PC-3 (cell line): ENCODE measurements around the gene PARM1. TPM values are rescaled to one million over a fixed set of nuclear protein-coding genes. Genes with fewer than 3 reads are reported as not detected.

Experiments used
- ATAC-seq: fragments of 200-7000 bp; cut with Tn5 transposase; 2 replicates; pipeline ENCODE4 v1.9.1; 2020; ENCODE audit warnings: mild to moderate bottlenecking, moderate library complexity
- BruUV-seq: library from RNA; stranded (reverse); fragments of 400-500 nt; replicated peaks from 2 replicates; lab custom pipeline; 2021; lab: Mats Ljungman, UMichigan
- CTCF ChIA-PET: fragments of 300-600 bp; sonication (Branson Sonifier 250); formaldehyde crosslinking; loops from one replicate; lab custom pipeline; 2022; ENCODE audit warnings: antibody characterized with exemption; lab: Charles Lee
- POLR2A ChIA-PET: fragments of 300-600 bp; sonication (Branson Sonifier 250); formaldehyde crosslinking; loops from one replicate; lab custom pipeline; 2022; ENCODE audit warnings: antibody characterized with exemption; ENCODE audit not compliant: unreplicated experiment; lab: Charles Lee
- DNase-seq: peaks from one replicate; pipeline ENCODE4 v3.0.0-alpha.2; 2015
- H2AFZ ChIP-seq: fragments of 300-600 bp; sonication (generic); 2 replicates; pipeline ENCODE4 v1.6.0; 2016; ENCODE audit warnings: antibody characterized with exemption, low read length
- H3F3A ChIP-seq: fragments of 300-600 bp; sonication (generic); one replicate; pipeline ENCODE4 v1.6.0; 2017; ENCODE audit warnings: antibody characterized with exemption, low read length, control low read depth, mild to moderate bottlenecking; ENCODE audit not compliant: unreplicated experiment
- H3K27ac ChIP-seq: fragments of 300-600 bp; sonication (generic); 2 replicates; pipeline ENCODE4 v1.5.1; 2016; ENCODE audit warnings: mild to moderate bottlenecking, low read length
- H3K27me3 ChIP-seq: fragments of 300-600 bp; sonication (generic); 2 replicates; pipeline ENCODE4 v1.6.1; 2016; ENCODE audit warnings: low read length, mixed read lengths
- H3K36me3 ChIP-seq: fragments of 300-600 bp; sonication (generic); 2 replicates; pipeline ENCODE4 v1.6.1; 2016; ENCODE audit warnings: low read depth, mixed run types, low read length, mixed read lengths
- H3K4me1 ChIP-seq: fragments of 300-600 bp; sonication (generic); 2 replicates; pipeline ENCODE4 v1.5.1; 2016; ENCODE audit warnings: low read length; ENCODE audit not compliant: insufficient read depth
- H3K4me2 ChIP-seq: fragments of 300-600 bp; sonication (generic); 2 replicates; pipeline ENCODE4 v1.6.0; 2016; ENCODE audit warnings: low read length
- H3K4me3 ChIP-seq: fragments of 300-600 bp; sonication (generic); 2 replicates; pipeline ENCODE4 v1.5.1; 2016; ENCODE audit warnings: mild to moderate bottlenecking, low read length, mixed read lengths
- H3K79me2 ChIP-seq: fragments of 300-600 bp; sonication (generic); 2 replicates; pipeline ENCODE4 v1.6.1; 2017; ENCODE audit warnings: low read length, mixed read lengths
- H3K9ac ChIP-seq: fragments of 300-600 bp; sonication (generic); 2 replicates; pipeline ENCODE4 v1.6.0; 2016; ENCODE audit warnings: mild to moderate bottlenecking, low read length
- H3K9me2 ChIP-seq: fragments of 300-600 bp; sonication (generic); replicated peaks from 2 replicates; pipeline ENCODE4 v1.6.1; 2016; ENCODE audit warnings: mixed run types, low read length, mixed read lengths
- H3K9me3 ChIP-seq: fragments of 300-600 bp; sonication (generic); 2 replicates; pipeline ENCODE4 v1.6.1; 2016; ENCODE audit warnings: low read length, mixed read lengths
- H4K20me1 ChIP-seq: fragments of 300-600 bp; sonication (generic); 2 replicates; pipeline ENCODE4 v1.6.1; 2016; ENCODE audit warnings: low read length, mixed read lengths
- CTCF ChIP-seq: fragments of 300-600 bp; sonication (generic); conservative IDR thresholded peaks from 2 replicates; pipeline ENCODE4 v1.5.1; 2017; ENCODE audit warnings: antibody characterized with exemption, low read depth, mild to moderate bottlenecking, low read length
- EZH2 ChIP-seq: fragments of 300-600 bp; sonication (generic); IDR thresholded peaks from one replicate; pipeline ENCODE4 v1.6.1; 2017; ENCODE audit warnings: antibody characterized with exemption, mild to moderate bottlenecking, low read length; ENCODE audit not compliant: unreplicated experiment
- EZH2phosphoT487 ChIP-seq: fragments of 300-600 bp; sonication (generic); IDR thresholded peaks from 2 replicates; pipeline ENCODE4 v1.6.1; 2018; ENCODE audit warnings: mild to moderate bottlenecking, antibody characterized with exemption, low read length, borderline replicate concordance
- intact Hi-C: fragments of 100-400 bp; cut with micrococcal nuclease; formaldehyde crosslinking; loops from 2 replicates; pipeline ENCODE4 v1.9.0; 2023
- total RNA-seq: library from RNA; depleted of rRNA; stranded (reverse); fragments of >200 nt; gene quantifications from 2 replicates; pipeline ENCODE4 v1.2.3, GENCODE V29; 2014

The PARM1 gene
- total RNA-seq, 1 experiment from 2014 or later, result 2.9 TPM

- H3K27ac ChIP-seq, result no peak overlapping the region
- no peaks in the 10 kb centered on the region for H3K4me1 ChIP-seq
- DNase-seq, result no peak
- no peaks in the 10 kb centered on the region for H3K79me2 ChIP-seq
- no peak overlapping the region for H3K9ac ChIP-seq
- H3K4me3 ChIP-seq, result no peak overlapping the region
- H3K9me3 ChIP-seq, result no peaks in the 10 kb centered on the region
- no peaks in the 10 kb centered on the region for H3K27me3 ChIP-seq
- no peaks in the 10 kb centered on the region for H4K20me1 ChIP-seq
- ChIA-PET POLR2A (no interaction called here), CTCF (no interaction called here)
- intact Hi-C loops, result no loop called here
- no peak overlapping the region for H3K4me2 ChIP-seq
- no peak overlapping the region for H2AFZ ChIP-seq
- no peak for TF ChIP-seq EZH2phosphoT487
- TF ChIP-seq CTCF, result no peak
- no peak for TF ChIP-seq EZH2
- no peaks in the 10 kb centered on the region for H3K36me3 ChIP-seq
- no peaks in the 10 kb centered on the region for H3K9me2 ChIP-seq
- no peaks in the 10 kb centered on the region for H3F3A ChIP-seq
- no TSS peak for BruUV-seq
- no peak for ATAC-seq
Observed at GRCh38 chr4:74886484-74886883, 46.4 kb upstream of the PARM1 start.

GRCh38 chr4:74890341-74890740 lies 42.6 kb upstream of the PARM1 start:
- Histone ChIP-seq H3K9me3 (no peaks in the 10 kb centered on the region), H3K4me1 (no peaks in the 10 kb centered on the region), H3K27ac (no peak overlapping the region), H2AFZ (no peak overlapping the region), H4K20me1 (no peaks in the 10 kb centered on the region), H3K4me2 (no peak overlapping the region), H3K4me3 (no peak overlapping the region), H3K36me3 (no peaks in the 10 kb centered on the region), H3K9ac (no peak overlapping the region), H3K79me2 (no peaks in the 10 kb centered on the region), H3F3A (no peaks in the 10 kb centered on the region), H3K27me3 (no peaks in the 10 kb centered on the region), H3K9me2 (no peaks in the 10 kb centered on the region)
- ChIA-PET CTCF (no interaction called here), POLR2A (no interaction called here)
- BruUV-seq, result no TSS peak
- no peak for ATAC-seq
- TF ChIP-seq EZH2 (no peak), CTCF (no peak), EZH2phosphoT487 (no peak)
- intact Hi-C loops, result no loop called here
- no peak for DNase-seq

GRCh38 chr4:74891037-74891436 lies 41.9 kb upstream of the PARM1 start:
- no peak for ATAC-seq
- ChIA-PET POLR2A (no interaction called here), CTCF (no interaction called here)
- Histone ChIP-seq H3K4me3 (no peak overlapping the region), H3K27ac (no peak overlapping the region), H3K9me3 (no peaks in the 10 kb centered on the region), H3K4me1 (no peaks in the 10 kb centered on the region), H3K36me3 (no peaks in the 10 kb centered on the region), H3K9ac (no peak overlapping the region), H3K9me2 (no peaks in the 10 kb centered on the region), H3K79me2 (no peaks in the 10 kb centered on the region), H2AFZ (no peak overlapping the region), H3F3A (no peaks in the 10 kb centered on the region), H4K20me1 (no peaks in the 10 kb centered on the region), H3K4me2 (no peak overlapping the region), H3K27me3 (no peaks in the 10 kb centered on the region)
- no peak for TF ChIP-seq CTCF
- no peak for TF ChIP-seq EZH2
- TF ChIP-seq EZH2phosphoT487, result no peak
- no TSS peak for BruUV-seq
- DNase-seq, result no peak
- intact Hi-C loops, result no loop called here
